Activated naive CD4-positive, alpha-beta T cell treated with anti-CD3 and anti-CD28 coated beads for 36 hours (primary cell): ENCODE data around the gene KCNJ6. TPM values are rescaled to one million over a fixed set of nuclear protein-coding genes. Genes with fewer than 3 reads are reported as not detected.

Experiments used
- CTCF ChIA-PET: fragments of 350-600 bp; sonication (Branson Sonifier 250); formaldehyde crosslinking; loops from one replicate; lab custom pipeline; 2021; ENCODE audit warnings: antibody characterized with exemption; lab: Charles Lee
- DNase-seq: peaks from one replicate; pipeline ENCODE4 v3.0.0-alpha.2; 2020
- H3K27ac Mint-ChIP-seq: one replicate; pipeline ENCODE4 v1.8.0; 2021; ENCODE audit warnings: mild to moderate bottlenecking, mixed read lengths
- H3K27me3 Mint-ChIP-seq: one replicate; pipeline ENCODE4 v1.8.0; 2021; ENCODE audit warnings: low read depth, mixed read lengths
- H3K36me3 Mint-ChIP-seq: one replicate; pipeline ENCODE4 v1.8.0; 2021; ENCODE audit warnings: low read depth, mixed read lengths
- H3K4me1 Mint-ChIP-seq: one replicate; pipeline ENCODE4 v1.8.0; 2021; ENCODE audit warnings: low read depth, mixed read lengths
- H3K4me3 Mint-ChIP-seq: one replicate; pipeline ENCODE4 v1.8.0; 2021; ENCODE audit warnings: mild to moderate bottlenecking, moderate library complexity, mixed read lengths
- H3K9me3 Mint-ChIP-seq: one replicate; pipeline ENCODE4 v1.8.0; 2021; ENCODE audit warnings: mixed read lengths
- intact Hi-C: fragments of 100-400 bp; cut with micrococcal nuclease; formaldehyde crosslinking; loops from one replicate; pipeline ENCODE4 v1.15.1; 2023
- total RNA-seq, 2 experiments: library from RNA; stranded (reverse); gene quantifications; one replicate each; pipeline ENCODE4 v1.2.3, GENCODE V29; 2021

The KCNJ6 gene
- total RNA-seq, 2 experiments from 2014 or later, result not detected

DNA sequence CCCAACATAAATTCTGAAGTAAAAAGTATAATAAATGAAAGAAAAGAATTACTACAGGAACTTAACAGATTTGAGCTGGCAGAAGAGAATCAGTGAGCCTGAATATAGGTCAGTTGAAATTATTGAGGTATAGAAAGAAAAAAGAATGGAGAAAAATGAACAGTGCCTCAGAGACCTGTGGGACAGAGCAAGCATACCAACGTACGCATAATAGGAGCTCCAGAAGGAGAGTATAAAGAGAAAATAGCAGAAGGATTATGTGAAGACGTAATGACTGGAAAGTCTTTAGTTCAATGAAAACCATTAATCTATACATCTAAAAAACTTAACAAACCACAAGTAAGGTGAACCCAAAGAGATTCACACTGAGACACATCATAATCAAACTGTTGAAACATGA is 287.9 kb downstream of the KCNJ6 start:
- CTCF ChIA-PET, result interaction anchor here (1.3 kb wide), 1 partner anchor 14 kb away, joined by 4 read pairs; no protein-coding TSS in a partner anchor
- H3K4me3 Mint-ChIP-seq, result no peak overlapping the region
- intact Hi-C loops, result no loop called here

DNA sequence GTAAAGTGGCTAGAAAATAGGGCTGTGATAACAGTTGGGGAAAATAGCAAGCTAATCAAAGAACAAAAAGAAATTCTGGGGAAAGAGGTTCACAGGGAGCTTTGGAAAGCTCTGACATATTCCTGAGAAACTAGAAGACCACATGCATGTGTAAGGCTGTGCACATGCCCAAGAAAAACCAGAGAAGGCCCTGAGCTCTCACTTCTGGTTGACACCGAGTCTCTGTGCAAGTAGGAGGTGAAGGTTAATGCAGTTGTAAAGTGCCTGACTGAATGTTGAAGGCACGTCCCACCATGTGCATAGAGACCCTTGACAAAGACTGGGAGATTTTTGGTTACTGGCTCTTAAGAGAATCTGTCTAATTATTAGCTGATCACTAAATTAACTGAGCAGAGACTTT is 288.7 kb downstream of the KCNJ6 start:
- Mint-ChIP-seq H3K9me3 (no peaks in the 10 kb centered on the region), H3K4me3 (no peak overlapping the region), H3K4me1 (peaks cover 4% of the 10 kb centered on the region), H3K27ac (no peak overlapping the region), H3K36me3 (no peaks in the 10 kb centered on the region), H3K27me3 (peaks cover 6% of the 10 kb centered on the region)
- DNase-seq, result no peak
- intact Hi-C loops, result no loop called here
- CTCF ChIA-PET, result interaction anchor here (0.6 to 1.3 kb wide), 2 partner anchors 15 to 1554 kb away, joined by 3 to 4 read pairs; no protein-coding TSS in a partner anchor

More for the DNA sequence above, 287.9 kb downstream of the KCNJ6 start:
- DNase-seq, result no peak
- Mint-ChIP-seq H3K36me3 (no peaks in the 10 kb centered on the region), H3K9me3 (no peaks in the 10 kb centered on the region), H3K27me3 (peaks cover 6% of the 10 kb centered on the region), H3K4me1 (peaks cover 4% of the 10 kb centered on the region), H3K27ac (no peak overlapping the region)

DNA sequence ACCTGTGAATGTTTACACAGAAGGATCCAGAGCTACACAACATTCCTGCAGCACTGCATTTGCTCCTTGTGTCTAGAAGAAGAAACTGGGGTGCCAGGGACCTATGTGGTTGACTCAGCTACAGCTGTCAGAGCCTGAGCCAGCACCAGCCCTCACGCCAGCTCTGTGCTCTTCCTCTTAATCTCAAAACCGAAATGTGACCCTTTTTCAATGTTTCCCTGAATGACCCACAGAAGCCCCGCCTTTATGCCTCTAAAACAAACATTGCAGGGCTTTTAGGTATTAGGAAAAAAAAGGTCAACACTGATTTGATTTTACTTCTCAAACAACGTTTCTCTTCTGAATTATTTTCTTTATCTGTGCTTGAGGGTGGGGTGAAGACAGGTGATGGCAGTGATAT is 289.2 kb downstream of the KCNJ6 start:
- peaks cover 4% of the 10 kb centered on the region for H3K4me1 Mint-ChIP-seq
- H3K9me3 Mint-ChIP-seq, result no peaks in the 10 kb centered on the region
- H3K27ac Mint-ChIP-seq, result no peak overlapping the region
- intact Hi-C loops, result no loop called here
- peaks cover 6% of the 10 kb centered on the region for H3K27me3 Mint-ChIP-seq
- CTCF ChIA-PET, result interaction anchor here (1.3 kb wide), 1 partner anchor 15 kb away, joined by 4 read pairs; no protein-coding TSS in a partner anchor
- no peak for DNase-seq
- H3K4me3 Mint-ChIP-seq, result no peak overlapping the region
- no peaks in the 10 kb centered on the region for H3K36me3 Mint-ChIP-seq

DNA sequence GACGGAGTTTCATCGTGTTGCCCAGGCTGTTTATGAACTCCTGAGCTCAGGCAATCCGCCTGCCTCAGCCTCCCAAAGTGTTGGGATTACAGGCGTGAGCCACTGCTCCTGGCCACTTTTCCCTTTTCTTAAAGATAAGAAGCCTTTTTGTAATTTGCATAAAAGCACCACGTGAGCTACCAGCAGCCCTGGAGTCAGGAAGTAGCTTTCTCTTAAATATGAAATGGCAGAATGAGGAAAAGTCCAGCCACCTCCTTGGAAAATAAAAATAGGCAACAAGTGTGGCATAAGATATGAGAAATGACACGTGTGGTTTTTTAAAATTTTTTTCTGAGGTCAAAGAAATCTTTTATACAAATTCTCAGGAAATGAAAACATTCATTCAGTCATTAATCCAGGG is 289.9 kb downstream of the KCNJ6 start:
- H3K27me3 Mint-ChIP-seq, result peaks cover 6% of the 10 kb centered on the region
- intact Hi-C loops, result no loop called here
- no peak for DNase-seq
- H3K27ac Mint-ChIP-seq, result no peak overlapping the region
- H3K4me3 Mint-ChIP-seq, result no peak overlapping the region
- H3K9me3 Mint-ChIP-seq, result no peaks in the 10 kb centered on the region
- CTCF ChIA-PET, result no interaction called here
- H3K36me3 Mint-ChIP-seq, result no peaks in the 10 kb centered on the region
- no peaks in the 10 kb centered on the region for H3K4me1 Mint-ChIP-seq

DNA sequence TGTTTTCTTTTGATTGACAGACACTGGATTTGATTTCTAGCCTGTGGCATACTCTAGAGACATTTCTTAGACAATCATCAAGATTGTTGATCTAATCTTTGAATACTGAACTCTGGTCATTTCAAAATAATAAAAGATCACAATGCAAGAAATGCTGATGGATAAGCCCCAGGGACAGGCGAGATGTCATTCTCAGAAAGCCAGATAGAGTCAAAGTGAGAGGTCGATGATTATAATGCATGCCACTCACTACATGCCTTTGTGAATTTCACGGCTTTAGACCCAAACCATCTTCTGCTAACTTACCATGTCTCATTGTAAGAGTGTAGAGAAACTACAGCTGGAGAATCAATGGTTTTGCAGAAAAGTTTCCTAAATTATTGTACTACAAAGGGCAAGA is 292.6 kb downstream of the KCNJ6 start:
- no peak for DNase-seq
- Mint-ChIP-seq H3K4me3 (no peak overlapping the region), H3K27ac (no peak overlapping the region), H3K9me3 (no peaks in the 10 kb centered on the region), H3K27me3 (peaks cover 7% of the 10 kb centered on the region), H3K4me1 (no peaks in the 10 kb centered on the region), H3K36me3 (no peaks in the 10 kb centered on the region)
- CTCF ChIA-PET, result interaction anchor here (0.7 kb wide), 1 partner anchor 227 kb away, joined by 3 read pairs; no protein-coding TSS in a partner anchor
- intact Hi-C loops, result no loop called here

DNA sequence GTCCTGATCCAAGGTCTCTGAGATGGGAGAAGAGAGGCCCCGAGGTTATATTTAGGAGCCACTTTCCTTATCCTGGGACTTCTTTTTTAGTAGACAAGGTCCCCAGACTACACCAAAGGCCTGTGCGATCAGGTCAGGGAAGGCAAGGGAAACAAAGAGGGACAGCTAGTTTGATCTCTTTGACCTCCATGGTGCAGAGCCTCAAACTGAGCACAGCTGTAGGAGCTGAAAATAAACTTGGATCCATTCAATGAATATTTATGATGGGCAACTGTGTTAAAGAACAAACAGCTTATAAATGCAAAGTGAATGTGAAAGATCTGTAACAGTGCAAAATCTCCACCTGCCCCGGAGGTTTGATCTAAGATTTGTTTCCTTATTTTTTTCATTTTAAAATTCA is 293.1 kb downstream of the KCNJ6 start:
- H3K27me3 Mint-ChIP-seq, result peaks cover 5% of the 10 kb centered on the region
- no peak overlapping the region for H3K4me3 Mint-ChIP-seq
- H3K36me3 Mint-ChIP-seq, result no peaks in the 10 kb centered on the region
- DNase-seq, result no peak
- CTCF ChIA-PET, result interaction anchor here (1.0 kb wide), 1 partner anchor 13 kb away, joined by 3 read pairs; no protein-coding TSS in a partner anchor
- H3K27ac Mint-ChIP-seq, result no peak overlapping the region
- intact Hi-C loops, result no loop called here
- no peaks in the 10 kb centered on the region for H3K4me1 Mint-ChIP-seq
- H3K9me3 Mint-ChIP-seq, result no peaks in the 10 kb centered on the region

DNA sequence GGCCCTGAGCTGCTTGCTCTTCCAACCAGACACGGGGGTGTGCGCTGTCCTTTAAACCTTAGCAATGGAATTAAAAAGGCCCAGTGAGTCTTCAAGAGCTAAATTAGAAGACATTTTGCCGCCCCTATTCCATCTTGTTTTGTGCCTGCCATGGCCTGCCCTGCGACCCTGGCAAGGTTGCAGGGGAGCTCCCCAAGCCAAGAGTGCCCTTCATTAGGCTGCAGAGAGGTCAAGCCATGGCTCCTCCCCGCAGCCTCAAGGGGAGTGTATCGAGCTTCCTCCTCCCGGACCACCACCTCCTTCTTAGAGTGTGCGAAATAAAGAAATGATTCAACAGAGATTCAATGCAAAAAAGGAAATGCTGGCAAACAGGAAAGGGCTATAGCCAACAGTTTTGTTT is 293.5 kb downstream of the KCNJ6 start:
- Mint-ChIP-seq H3K4me1 (no peaks in the 10 kb centered on the region), H3K4me3 (no peak overlapping the region), H3K27ac (no peak overlapping the region), H3K36me3 (no peaks in the 10 kb centered on the region), H3K27me3 (peaks cover 8% of the 10 kb centered on the region), H3K9me3 (no peaks in the 10 kb centered on the region)
- CTCF ChIA-PET, result interaction anchor here (1.0 kb wide), 1 partner anchor 13 kb away, joined by 3 read pairs; no protein-coding TSS in a partner anchor
- intact Hi-C loops, result no loop called here
- no peak for DNase-seq

DNA sequence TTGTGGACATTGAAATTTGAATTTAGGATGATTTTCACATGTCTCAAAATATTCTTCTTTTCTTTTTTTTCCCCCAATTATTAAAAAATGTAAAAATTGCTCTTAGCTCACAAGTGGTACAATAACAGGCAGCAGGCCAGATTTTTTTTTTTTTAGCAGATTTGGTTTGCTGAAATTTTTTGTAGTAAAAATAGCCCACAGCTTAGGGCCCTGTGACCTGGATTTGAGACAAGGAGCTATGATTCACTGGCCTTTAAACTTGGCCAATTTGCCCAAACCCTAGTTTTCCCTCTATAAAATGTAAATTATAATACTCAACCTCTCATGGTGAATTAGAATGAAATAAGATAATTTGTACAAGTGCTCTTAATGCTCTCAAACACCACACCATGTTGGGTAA is 295.9 kb downstream of the KCNJ6 start:
- CTCF ChIA-PET, result no interaction called here
- H3K9me3 Mint-ChIP-seq, result no peaks in the 10 kb centered on the region
- no peaks in the 10 kb centered on the region for H3K4me1 Mint-ChIP-seq
- intact Hi-C loops, result no loop called here
- peaks cover 8% of the 10 kb centered on the region for H3K27me3 Mint-ChIP-seq
- no peak for DNase-seq
- no peaks in the 10 kb centered on the region for H3K36me3 Mint-ChIP-seq
- no peak overlapping the region for H3K4me3 Mint-ChIP-seq
- no peak overlapping the region for H3K27ac Mint-ChIP-seq

DNA sequence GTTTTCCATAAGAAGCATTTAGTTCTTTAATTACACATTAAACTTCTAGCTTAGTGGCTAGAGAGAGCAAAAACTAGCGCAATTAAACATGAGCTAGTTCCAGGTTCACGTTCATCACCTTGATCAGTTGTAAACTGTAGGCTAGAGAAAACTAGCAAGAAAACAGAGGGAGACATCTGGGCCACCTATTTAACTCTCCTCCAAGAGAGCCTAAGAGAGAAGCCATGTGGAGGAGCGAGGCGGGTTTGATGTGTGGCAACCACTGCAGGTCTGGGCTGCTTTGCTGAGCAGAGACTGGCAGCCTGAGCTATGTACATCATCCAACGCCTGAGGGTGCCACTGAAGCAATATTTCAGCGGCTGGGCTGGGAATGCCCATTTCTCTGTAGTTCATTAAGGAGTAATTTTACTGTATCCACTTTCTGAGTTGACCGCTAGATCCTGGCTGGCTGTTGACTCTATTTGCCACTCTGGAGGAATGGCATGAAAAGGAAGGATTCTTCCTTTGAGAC is 296.7 kb downstream of the KCNJ6 start:
- intact Hi-C loops, result no loop called here
- peaks cover 8% of the 10 kb centered on the region for H3K27me3 Mint-ChIP-seq
- CTCF ChIA-PET, result interaction anchor here (1.0 kb wide), 1 partner anchor 10 kb away, joined by 3 read pairs; no protein-coding TSS in a partner anchor

DNA sequence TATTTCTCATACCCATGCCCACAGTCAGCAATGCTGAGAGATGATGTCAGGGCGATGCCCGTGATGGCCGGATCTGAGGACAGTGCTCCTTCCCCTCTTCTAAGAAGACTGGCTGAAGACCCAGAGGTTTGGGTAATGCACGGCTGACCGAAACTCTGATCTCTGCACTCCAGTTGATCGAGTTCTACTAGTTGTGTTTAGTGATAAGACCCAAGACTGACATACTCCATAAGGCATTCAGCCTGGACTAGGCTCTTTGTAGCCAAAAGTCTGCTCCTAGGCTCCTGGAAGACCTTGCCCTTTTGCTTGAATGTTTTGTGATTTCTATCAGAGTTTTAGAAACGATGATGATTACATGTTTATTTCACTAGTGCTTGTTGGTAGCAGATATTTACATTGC is 298.2 kb downstream of the KCNJ6 start:
- Mint-ChIP-seq H3K9me3 (peaks cover 1% of the 10 kb centered on the region), H3K4me1 (no peaks in the 10 kb centered on the region), H3K36me3 (no peaks in the 10 kb centered on the region), H3K27me3 (peaks cover 8% of the 10 kb centered on the region), H3K4me3 (no peak overlapping the region), H3K27ac (no peak overlapping the region)
- intact Hi-C loops, result no loop called here
- CTCF ChIA-PET, result no interaction called here
- DNase-seq, result no peak

More for the DNA sequence above, 296.7 kb downstream of the KCNJ6 start:
- Mint-ChIP-seq H3K27ac (no peak overlapping the region), H3K4me1 (no peaks in the 10 kb centered on the region), H3K9me3 (peaks cover 1% of the 10 kb centered on the region), H3K4me3 (no peak overlapping the region), H3K36me3 (no peaks in the 10 kb centered on the region)
- DNase-seq, result no peak

DNA sequence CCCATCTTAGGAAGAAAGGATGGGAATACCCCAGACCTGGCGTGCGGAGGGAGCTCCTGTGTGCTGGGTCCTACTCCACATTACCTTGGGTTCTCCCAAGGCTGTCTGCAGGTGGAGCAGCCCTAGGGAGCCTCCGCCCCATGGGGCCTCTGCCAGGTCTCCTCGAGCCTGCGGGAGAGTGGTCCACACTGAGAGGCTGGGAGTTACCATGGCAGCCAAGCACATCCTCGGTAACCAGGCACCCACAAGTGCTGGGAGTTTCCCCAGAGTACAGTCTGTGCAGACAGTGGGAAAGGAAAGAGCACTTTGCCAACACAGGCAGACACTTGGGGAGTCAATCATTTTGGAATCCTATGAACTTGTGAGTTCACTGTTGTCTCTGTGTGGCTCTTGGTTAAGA is 300.3 kb downstream of the KCNJ6 start:
- intact Hi-C loops, result no loop called here
- H3K4me1 Mint-ChIP-seq, result no peaks in the 10 kb centered on the region
- peaks cover 1% of the 10 kb centered on the region for H3K9me3 Mint-ChIP-seq
- H3K27ac Mint-ChIP-seq, result no peak overlapping the region
- peaks cover 18% of the 10 kb centered on the region for H3K27me3 Mint-ChIP-seq
- DNase-seq, result no peak
- CTCF ChIA-PET, result no interaction called here
- H3K4me3 Mint-ChIP-seq, result no peak overlapping the region
- H3K36me3 Mint-ChIP-seq, result no peaks in the 10 kb centered on the region

DNA sequence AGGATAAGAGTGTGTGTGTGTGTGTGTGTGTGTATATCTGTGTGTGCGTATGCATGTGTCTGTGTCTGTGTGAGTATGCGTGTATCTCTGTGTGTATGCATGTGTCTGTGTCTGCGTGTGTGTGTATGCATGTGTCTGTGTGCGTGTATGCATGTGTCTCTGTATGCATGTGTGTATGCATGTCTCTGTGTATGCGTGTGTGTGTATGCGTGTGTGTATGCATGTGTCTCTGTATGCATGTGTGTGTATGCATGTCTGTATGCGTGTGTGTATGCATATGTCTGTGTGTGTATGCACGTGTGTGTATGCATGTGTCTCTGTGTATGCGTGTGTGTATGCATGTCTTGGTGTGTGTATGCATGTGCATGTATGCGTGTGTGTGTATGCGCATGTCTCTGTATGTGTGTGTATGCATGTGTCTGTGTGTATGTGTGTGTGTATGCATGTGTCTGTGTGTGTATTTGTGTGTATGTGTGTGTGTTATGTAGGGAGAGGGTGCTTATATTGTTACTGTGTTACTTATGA is 301.8 kb downstream of the KCNJ6 start:
- H3K27ac Mint-ChIP-seq, result no peak overlapping the region
- intact Hi-C loops, result no loop called here
- no peak for DNase-seq
- H3K27me3 Mint-ChIP-seq, result peaks cover 18% of the 10 kb centered on the region
- H3K9me3 Mint-ChIP-seq, result peaks cover 1% of the 10 kb centered on the region
- no peaks in the 10 kb centered on the region for H3K36me3 Mint-ChIP-seq
- CTCF ChIA-PET, result no interaction called here
- H3K4me1 Mint-ChIP-seq, result no peaks in the 10 kb centered on the region
- no peak overlapping the region for H3K4me3 Mint-ChIP-seq

DNA sequence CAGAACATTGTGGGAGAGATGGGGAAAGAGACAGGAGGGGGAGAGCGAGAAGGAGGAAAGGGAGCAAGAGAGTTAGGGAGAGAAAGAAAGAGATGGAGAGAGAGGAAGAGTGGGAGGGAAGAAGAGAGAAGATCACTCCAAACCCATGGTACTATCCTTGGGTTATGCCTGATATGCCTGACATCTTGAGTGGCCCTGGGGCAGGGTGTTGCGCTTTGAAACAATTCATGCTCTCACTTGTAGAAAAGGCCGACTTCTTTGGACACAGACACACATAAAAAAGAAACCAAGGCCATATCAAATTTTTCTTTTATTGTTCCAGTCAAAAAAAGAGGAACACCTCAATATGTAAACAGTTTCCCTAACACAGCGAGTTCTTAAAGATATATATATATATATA is 309.2 kb downstream of the KCNJ6 start:
- DNase-seq, result no peak
- Mint-ChIP-seq H3K4me3 (no peak overlapping the region), H3K27me3 (peaks cover 21% of the 10 kb centered on the region), H3K9me3 (no peaks in the 10 kb centered on the region), H3K27ac (no peak overlapping the region), H3K4me1 (no peaks in the 10 kb centered on the region), H3K36me3 (no peaks in the 10 kb centered on the region)
- CTCF ChIA-PET, result no interaction called here
- intact Hi-C loops, result no loop called here
